GM19438 (cell line): Measurements from ENCODE around the gene ZNF41.
A peak's percentile ranks its signal among the peaks of the same experiment; 100 is the strongest.
"Not testable (repeated sequence)": the region's sequence is repeated elsewhere in the genome, so short reads cannot be mapped to it uniquely, and the experiment has no call there.

Source experiments
- ATAC-seq: cut with Tn5 transposase; IDR thresholded peaks from one replicate; pipeline ENCODE4 v1.9.1; 2021; ENCODE audit warnings: low read depth; ENCODE audit not compliant: unreplicated experiment

Gene ZNF41

GRCh38 chrX:47497271-47497888, 14.4 kb upstream of the ZNF41 start:
- no peak for ATAC-seq

GRCh38 chrX:47492133-47492532, 9.1 kb upstream of the ZNF41 start:
- ATAC-seq = not testable (repeated sequence)

- no peak for ATAC-seq
Measured at GRCh38 chrX:47489507-47490275, 6.7 kb upstream of the ZNF41 start.

DNA sequence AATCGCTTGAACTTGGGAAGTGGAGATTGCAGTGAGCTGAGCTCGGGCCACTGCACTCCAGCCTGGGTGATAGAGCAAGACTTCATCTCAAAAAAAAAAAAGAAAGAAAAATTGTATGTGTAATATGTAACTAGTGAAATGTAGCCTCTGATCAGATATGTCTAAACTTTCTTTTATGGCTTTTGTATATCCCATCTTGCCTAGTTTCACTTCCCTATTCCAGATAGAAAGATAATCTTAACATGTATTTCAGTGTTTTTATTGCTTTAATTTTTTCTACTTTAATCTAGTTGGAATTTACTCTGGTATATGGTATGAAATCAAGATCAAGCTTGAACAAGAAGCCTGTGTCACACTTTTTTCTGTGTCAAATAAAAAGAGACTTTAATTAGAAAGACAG, 1.9 kb upstream of the ZNF41 start:
- ATAC-seq = no peak

DNA sequence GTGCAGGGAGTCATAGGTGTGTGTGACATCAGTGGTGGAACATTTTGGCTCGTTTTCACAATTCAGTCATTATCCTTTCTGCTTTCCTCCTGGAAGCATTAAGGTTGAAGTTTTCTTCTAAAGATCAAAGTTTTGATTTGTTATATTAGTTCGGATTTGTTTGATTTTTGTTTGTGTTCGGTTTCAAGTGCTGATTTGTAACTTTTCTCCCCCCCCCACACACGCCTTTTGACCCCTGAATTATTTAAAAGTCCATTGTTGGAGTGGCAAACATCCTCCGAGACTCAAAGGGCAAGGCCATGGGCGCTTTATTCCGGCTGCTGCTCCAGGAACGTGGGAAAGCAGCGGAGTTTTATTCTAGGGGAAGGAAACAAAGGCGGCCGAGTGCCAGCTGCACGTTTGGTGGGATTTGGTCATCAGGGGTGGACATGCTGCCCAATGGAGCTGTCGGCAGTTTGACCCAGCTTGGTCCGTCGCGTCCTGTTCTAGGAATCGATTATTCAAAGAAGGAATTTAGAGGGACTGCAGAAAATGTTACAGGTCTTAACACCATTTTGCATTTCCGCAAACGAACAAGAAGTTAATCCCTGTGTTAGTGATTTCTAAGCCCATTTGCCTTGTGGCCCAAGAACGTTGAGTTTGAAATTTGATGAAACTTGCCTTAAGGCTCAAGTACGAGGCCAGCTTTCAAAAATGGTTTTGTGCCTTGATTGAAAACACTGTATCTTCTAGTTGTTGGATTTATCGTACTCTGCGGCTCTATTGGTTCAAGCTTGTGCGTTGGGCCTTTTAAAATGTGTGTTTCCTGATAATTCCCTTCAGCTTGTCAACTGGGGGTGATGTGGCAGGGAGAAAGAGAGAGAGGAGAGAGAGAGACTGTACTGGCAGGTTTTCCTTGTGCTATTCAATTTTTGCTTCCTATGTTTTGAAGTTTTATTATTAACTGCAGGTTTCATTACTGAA, 565 bp upstream of the ZNF41 start:
- ATAC-seq = no peak

- peak; percentile 4 for ATAC-seq
Measured at GRCh38 chrX:47482065-47482511, 934 bp downstream of the ZNF41 start.

DNA sequence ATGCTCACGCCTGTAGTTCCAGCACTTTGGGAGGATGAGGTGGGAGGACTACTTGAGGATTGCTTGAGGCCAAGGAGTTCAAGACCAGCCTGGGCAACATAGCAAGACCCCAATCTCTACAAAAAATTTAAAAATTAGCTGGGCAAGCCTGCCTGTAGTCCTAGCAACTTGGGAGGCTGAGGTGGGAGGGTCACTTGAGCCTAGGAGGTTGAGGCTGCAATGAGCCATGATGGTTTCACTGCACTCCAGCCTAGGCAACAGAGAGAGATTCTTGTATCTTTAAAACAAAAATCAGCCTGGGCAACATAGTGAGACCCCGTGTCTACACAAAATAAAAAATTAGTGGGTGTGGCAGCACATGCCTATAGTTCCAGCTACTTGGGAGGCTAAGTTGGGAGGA, 1.9 kb downstream of the ZNF41 start:
- no peak for ATAC-seq

- ATAC-seq = no peak
Measured at GRCh38 chrX:47480576-47480975, 2.4 kb downstream of the ZNF41 start.

DNA sequence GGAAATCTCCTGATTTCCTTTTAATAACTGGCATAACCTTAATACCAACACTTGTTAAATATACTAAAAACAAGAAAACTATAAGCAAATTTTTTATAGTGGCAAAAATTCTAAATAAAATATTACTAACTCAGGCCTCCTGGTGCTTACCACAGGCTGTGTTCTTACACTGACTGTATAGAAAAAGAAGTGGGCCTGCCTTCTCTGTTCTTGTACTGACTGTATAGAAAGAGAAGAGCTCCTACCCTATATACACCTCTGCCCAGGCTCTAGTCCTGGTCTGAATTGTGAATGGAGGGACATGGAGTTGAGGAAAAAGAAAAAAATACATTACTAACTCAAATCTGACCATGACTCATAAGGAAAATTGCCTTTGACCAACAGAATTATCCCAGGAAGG, 7.5 kb downstream of the ZNF41 start:
- no peak for ATAC-seq

DNA sequence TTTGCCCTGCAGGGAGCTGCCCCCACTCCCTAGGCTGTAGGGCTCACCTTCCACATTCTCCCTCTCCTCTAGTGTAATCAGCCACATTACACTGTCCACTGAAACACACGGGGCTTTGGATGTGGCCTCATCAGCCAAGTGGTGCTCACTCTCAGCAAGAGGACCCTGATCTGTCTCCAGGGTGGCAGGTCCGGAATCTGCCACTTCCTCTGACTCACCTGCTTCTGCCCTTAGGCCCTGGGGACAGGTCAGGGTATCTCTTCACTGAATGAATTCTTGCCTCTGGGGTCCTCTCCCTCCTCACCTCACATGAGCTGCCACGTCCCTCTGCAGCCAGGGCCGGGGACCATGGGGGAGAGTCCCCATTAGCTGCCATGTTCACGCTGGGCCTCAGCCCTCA, 15.9 kb downstream of the ZNF41 start:
- no peak for ATAC-seq

DNA sequence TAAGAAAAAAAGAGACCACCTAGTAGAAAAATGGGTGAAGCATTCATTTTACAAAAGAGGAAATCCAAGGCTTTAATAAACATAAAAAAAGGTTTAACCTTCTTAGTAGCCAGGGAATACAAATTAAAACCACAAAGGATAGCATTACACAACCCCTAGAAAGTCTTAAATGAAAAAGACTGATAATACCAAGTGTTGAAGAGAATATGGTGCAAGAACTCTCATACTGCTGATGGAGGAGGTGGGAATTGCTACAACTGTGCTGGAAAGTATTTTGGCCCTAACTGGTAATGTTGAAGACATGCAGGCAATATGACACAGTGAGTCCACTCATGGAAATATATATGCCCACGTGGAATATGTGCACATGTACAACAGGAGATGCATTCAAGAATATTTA, 22.5 kb downstream of the ZNF41 start:
- ATAC-seq = no peak

GRCh38 chrX:47458528-47458927, 24.5 kb downstream of the ZNF41 start:
- no peak for ATAC-seq

DNA sequence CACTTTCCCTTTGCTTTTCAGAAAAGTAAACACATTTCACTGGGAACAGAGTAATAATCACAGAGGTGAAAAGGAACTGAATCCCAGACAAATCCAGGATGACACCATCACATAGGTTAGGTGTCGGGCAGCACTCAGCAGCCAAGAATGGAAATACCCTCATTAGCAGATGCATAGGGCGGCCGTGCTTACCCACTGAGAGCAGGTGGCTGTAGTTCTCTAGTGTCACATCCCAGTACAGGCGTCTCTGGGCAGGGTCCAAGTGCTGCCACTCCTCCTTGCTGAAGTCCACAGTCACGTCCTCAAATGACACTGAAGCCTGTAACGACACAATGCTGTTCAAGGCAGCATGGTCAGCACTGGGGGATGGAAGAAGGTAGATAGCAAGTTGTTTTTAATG, 26.9 kb downstream of the ZNF41 start:
- no peak for ATAC-seq

GRCh38 chrX:47452112-47452511, 30.9 kb downstream of the ZNF41 start:
- no peak for ATAC-seq

GRCh38 chrX:47448165-47448806, 34.7 kb downstream of the ZNF41 start:
- no peak for ATAC-seq

DNA sequence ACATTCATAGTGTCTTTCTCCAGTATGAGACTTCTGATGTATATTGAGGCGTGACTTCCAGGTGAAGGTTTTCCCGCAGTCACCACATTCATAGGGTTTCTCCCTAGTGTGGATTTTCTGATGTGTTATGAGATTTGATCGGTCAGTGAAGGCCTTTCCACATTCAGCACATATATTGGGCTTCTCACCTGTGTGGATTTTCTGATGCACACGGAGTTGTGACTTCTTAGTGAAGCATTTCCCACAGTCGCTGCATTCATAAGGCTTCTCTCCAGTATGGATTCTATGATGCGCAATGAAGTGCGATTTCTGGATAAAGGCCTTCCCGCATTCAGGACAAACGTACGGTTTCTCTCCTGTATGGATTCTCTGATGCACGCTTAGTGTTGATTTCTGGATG, 35.4 kb downstream of the ZNF41 start:
- no peak for ATAC-seq

GRCh38 chrX:47446971-47447370, 36.1 kb downstream of the ZNF41 start:
- no peak for ATAC-seq

DNA sequence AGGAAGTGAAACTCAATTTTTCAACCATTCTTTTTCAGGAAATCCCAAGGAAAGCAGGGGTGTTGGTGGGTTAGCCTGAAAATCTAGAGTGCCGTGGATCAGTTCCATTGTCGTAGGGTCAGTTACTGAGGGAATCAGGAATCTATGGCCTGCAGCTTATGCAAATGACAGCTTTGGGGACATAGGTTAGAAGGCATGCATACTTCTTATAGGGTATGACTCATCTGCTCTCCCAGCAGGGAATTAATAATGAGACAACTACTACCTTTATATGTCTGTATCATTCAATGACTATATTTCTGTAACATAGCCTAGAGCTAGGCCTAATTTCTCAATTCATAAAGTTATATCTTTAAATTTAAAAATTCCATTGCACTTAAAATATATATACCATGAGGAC, 36.6 kb downstream of the ZNF41 start:
- ATAC-seq = no peak

GRCh38 chrX:47430925-47431324, 52.1 kb downstream of the ZNF41 start:
- ATAC-seq = no peak

DNA sequence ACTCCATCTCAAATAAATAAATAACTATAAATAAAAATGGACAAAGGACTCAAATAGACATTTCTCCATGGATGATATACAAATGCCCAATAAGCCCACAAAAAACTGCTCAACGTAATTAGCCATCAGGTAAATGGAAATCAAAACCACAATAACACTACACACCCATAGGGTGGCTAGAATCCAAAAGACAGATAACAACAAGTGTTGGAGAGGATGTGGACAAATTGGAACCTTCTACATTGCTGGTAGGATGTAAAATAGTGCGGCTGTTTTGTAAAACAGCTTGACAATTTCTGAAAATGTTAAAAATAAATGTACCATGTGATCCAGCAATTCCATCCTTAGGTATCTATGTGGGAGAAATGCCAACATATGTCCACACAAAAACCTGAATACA, 60.6 kb downstream of the ZNF41 start:
- no peak for ATAC-seq

DNA sequence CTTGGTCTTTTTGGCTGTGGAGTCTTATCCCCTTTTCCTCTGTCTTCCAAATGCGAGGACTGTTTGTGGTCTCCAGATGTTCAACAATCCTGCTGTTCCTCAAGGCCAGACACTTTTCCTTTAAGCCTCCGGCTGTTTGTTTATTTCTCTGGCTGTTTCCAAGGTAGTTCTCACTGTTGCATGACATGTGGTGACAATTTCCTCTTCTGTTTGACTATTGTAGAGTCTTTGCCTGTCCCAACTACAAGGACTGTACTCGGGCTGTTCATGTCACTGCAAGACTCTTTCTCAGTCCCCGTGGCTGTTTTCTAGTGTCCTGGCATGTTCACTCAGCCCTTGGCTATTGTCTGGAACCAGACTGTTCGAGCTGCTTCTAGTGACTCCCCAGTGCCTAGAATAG, 62.1 kb downstream of the ZNF41 start:
- ATAC-seq = no peak
